SK-N-MC (cell line): ENCODE data around the gene TKFC.

ENCODE experiments used
- DNase-seq: peaks from one replicate; pipeline ENCODE4 v3.0.0-alpha.2; 2011; ENCODE audit warnings: low read depth, low spot score
- H3K27ac ChIP-seq: fragments of 200-600 bp; sonication (generic); 2 replicates; pipeline ENCODE4 v1.5.1; 2016; ENCODE audit warnings: mixed run types
- H3K36me3 ChIP-seq: fragments of 200-600 bp; sonication (generic); 2 replicates; pipeline ENCODE4 v1.6.1; 2017; ENCODE audit warnings: antibody characterized with exemption, low read length, mixed read lengths; ENCODE audit not compliant: insufficient read depth
- H3K4me3 ChIP-seq: fragments of 200-600 bp; sonication (generic); 2 replicates; pipeline ENCODE4 v1.5.1; 2016
- H3K9ac ChIP-seq: fragments of 200-600 bp; sonication (generic); 2 replicates; pipeline ENCODE4 v1.8.0; 2017; ENCODE audit warnings: mixed run types, mixed read lengths; ENCODE audit not compliant: insufficient read length
- H3K9me3 ChIP-seq: fragments of 200-600 bp; sonication (generic); 2 replicates; pipeline ENCODE4 v1.6.1; 2017; ENCODE audit warnings: low read depth, mild to moderate bottlenecking, antibody characterized with exemption, low read length, moderate library complexity, mixed read lengths
- EZH2 ChIP-seq: fragments of 200-600 bp; sonication (generic); IDR thresholded peaks from one replicate; pipeline ENCODE4 v1.6.1; 2017; ENCODE audit warnings: antibody characterized with exemption
- FOXP2 ChIP-seq: optimal IDR thresholded peaks from 2 replicates; pipeline ENCODE3; 2011; ENCODE audit warnings: mild to moderate bottlenecking, moderate library complexity; ENCODE audit not compliant: insufficient read depth; ENCODE audit errors: extremely low read length, control extremely low read depth
- POLR2AphosphoS5 ChIP-seq: IDR thresholded peaks from 2 replicates; pipeline ENCODE4 v1.6.1; 2012; ENCODE audit warnings: mild to moderate bottlenecking, low read depth, low read length, borderline replicate concordance

Gene TKFC

GRCh38 chr11:61306221-61306620, 26.8 kb upstream of the TKFC start:
- TF ChIP-seq EZH2 (no peak), FOXP2 (no peak), POLR2AphosphoS5 (no peak)
- Histone ChIP-seq H3K36me3 (peaks cover 89% of the 10 kb centered on the region), H3K9me3 (no peaks in the 10 kb centered on the region), H3K4me3 (no peak overlapping the region), H3K9ac (no peak overlapping the region), H3K27ac (no peak overlapping the region)
- no peak for DNase-seq

GRCh38 chr11:61307354-61307753, 25.7 kb upstream of the TKFC start:
- Histone ChIP-seq H3K9ac (no peak overlapping the region), H3K4me3 (no peak overlapping the region), H3K36me3 (peaks cover 89% of the 10 kb centered on the region), H3K9me3 (no peaks in the 10 kb centered on the region), H3K27ac (no peak overlapping the region)
- no peak for TF ChIP-seq EZH2
- no peak for TF ChIP-seq POLR2AphosphoS5
- no peak for TF ChIP-seq FOXP2
- no peak for DNase-seq

GRCh38 chr11:61309141-61309540, 23.9 kb upstream of the TKFC start:
- no peak for DNase-seq
- Histone ChIP-seq H3K36me3 (peaks cover 91% of the 10 kb centered on the region), H3K27ac (no peak overlapping the region), H3K4me3 (no peak overlapping the region), H3K9me3 (no peaks in the 10 kb centered on the region), H3K9ac (no peak overlapping the region)
- TF ChIP-seq FOXP2 (no peak), EZH2 (no peak), POLR2AphosphoS5 (no peak)

DNA sequence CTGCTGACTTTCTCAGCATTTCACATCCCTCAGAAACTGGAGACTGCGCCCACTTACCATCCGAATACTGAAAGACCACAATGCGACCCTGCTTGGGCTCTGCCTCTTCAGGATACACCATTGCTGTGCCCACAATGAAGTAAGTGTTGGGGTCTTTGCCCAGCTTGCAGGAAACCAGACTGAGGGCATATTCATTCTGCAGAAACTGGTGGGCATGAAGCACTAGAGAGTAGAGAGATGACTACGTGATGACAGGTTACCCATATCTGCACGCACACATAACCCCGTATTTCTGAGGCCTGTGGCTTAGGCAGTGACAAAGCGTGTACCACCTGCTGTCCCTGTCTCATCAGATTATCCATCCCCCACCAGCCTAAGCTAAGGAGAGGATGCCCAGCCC, 23.3 kb upstream of the TKFC start:
- no peak overlapping the region for H3K27ac ChIP-seq
- TF ChIP-seq EZH2, result no peak
- TF ChIP-seq FOXP2, result no peak
- no peak for TF ChIP-seq POLR2AphosphoS5
- H3K36me3 ChIP-seq, result peaks cover 94% of the 10 kb centered on the region
- no peak for DNase-seq
- no peak overlapping the region for H3K9ac ChIP-seq
- H3K4me3 ChIP-seq, result no peak overlapping the region
- H3K9me3 ChIP-seq, result no peaks in the 10 kb centered on the region

GRCh38 chr11:61310749-61311148, 22.3 kb upstream of the TKFC start:
- H3K9me3 ChIP-seq, result no peaks in the 10 kb centered on the region
- H3K36me3 ChIP-seq, result peaks cover 94% of the 10 kb centered on the region
- no peak for DNase-seq
- no peak overlapping the region for H3K4me3 ChIP-seq
- no peak overlapping the region for H3K9ac ChIP-seq
- TF ChIP-seq POLR2AphosphoS5, result no peak
- TF ChIP-seq FOXP2, result no peak
- no peak for TF ChIP-seq EZH2
- H3K27ac ChIP-seq, result no peak overlapping the region

DNA sequence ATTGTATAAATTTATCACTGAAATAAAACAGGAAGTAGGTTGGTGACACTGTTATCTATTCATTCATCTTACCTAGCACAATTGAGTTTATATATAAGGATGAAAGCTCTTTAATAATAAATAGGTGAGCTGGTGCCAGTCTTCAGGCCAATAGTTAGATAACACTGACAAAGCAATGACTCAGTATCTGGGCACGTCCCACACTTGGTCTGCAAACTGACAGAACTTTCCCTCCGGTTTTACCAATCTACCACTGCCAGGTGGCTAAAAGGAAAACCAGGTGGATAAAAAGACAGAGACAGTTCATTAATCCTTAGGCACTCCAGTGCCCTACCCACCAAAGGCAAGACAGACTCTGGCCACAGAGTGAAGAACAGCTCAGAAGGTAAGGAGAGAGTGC, 17.8 kb upstream of the TKFC start:
- H3K36me3 ChIP-seq, result peaks cover 83% of the 10 kb centered on the region
- no peak overlapping the region for H3K9ac ChIP-seq
- H3K9me3 ChIP-seq, result no peaks in the 10 kb centered on the region
- no peak overlapping the region for H3K4me3 ChIP-seq
- DNase-seq, result no peak
- TF ChIP-seq POLR2AphosphoS5, result no peak
- TF ChIP-seq EZH2, result no peak
- no peak for TF ChIP-seq FOXP2
- no peak overlapping the region for H3K27ac ChIP-seq

GRCh38 chr11:61325649-61326414, 7.2 kb upstream of the TKFC start:
- TF ChIP-seq POLR2AphosphoS5, result no peak
- H3K36me3 ChIP-seq, result peaks cover 88% of the 10 kb centered on the region
- no peaks in the 10 kb centered on the region for H3K9me3 ChIP-seq
- DNase-seq, result no peak
- no peak overlapping the region for H3K4me3 ChIP-seq
- no peak overlapping the region for H3K27ac ChIP-seq
- H3K9ac ChIP-seq, result no peak overlapping the region

- TF ChIP-seq POLR2AphosphoS5 (no peak), FOXP2 (no peak), EZH2 (no peak)
- no peak overlapping the region for H3K4me3 ChIP-seq
- DNase-seq, result no peak
- H3K36me3 ChIP-seq, result peaks cover 69% of the 10 kb centered on the region
- H3K9me3 ChIP-seq, result no peaks in the 10 kb centered on the region
- H3K27ac ChIP-seq, result no peak overlapping the region
- H3K9ac ChIP-seq, result no peak overlapping the region
Measured at GRCh38 chr11:61327669-61328071, 5.4 kb upstream of the TKFC start.

DNA sequence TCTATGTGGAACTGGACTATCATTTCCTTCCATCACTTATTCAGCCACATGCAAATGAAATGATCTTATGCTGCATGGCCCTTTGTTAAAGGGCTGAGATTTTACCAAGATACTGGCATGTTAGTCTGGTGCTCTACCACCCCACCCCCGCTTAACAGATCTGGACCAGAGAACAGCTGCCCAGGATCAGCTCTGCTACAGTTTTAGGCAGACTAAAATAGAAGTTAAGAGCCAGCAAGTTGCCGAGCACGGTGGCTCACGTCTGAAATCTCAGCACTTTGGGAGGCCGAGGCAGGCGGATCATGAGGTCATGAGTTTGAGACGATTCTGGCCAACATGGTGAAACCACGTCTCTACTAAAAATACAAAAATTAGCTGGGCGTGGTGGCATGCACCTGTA, 4.7 kb upstream of the TKFC start:
- no peak for DNase-seq
- no peak overlapping the region for H3K27ac ChIP-seq
- no peak for TF ChIP-seq FOXP2
- TF ChIP-seq EZH2, result no peak
- no peak for TF ChIP-seq POLR2AphosphoS5
- H3K9ac ChIP-seq, result no peak overlapping the region
- H3K9me3 ChIP-seq, result no peaks in the 10 kb centered on the region
- H3K36me3 ChIP-seq, result peaks cover 62% of the 10 kb centered on the region
- H3K4me3 ChIP-seq, result no peak overlapping the region
